Naive thymus-derived CD4-positive, alpha-beta T cell (primary cell): Measurements from ENCODE around the gene CAMK1D. TPM values are rescaled to one million over a fixed set of nuclear protein-coding genes. Genes with fewer than 3 reads are reported as not detected.
"Not testable (repeated sequence)": the region's sequence is repeated elsewhere in the genome, so short reads cannot be mapped to it uniquely, and the experiment has no call there.

ENCODE experiments used
- ATAC-seq: fragments of 150-1000 bp; cut with Tn5 transposase; 2 replicates; pipeline ENCODE4 v1.10.0; 2021; ENCODE audit warnings: mild to moderate bottlenecking, moderate library complexity
- CTCF ChIA-PET: fragments of 350-600 bp; sonication (Branson Sonifier 250); formaldehyde crosslinking; loops from one replicate; lab custom pipeline; 2021; ENCODE audit warnings: antibody characterized with exemption; lab: Charles Lee
- POLR2A ChIA-PET: fragments of 350-600 bp; sonication (Branson Sonifier 250); formaldehyde crosslinking; loops from one replicate; lab custom pipeline; 2021; ENCODE audit warnings: antibody characterized with exemption, inconsistent platforms; lab: Charles Lee
- DNase-seq, 9 donors: peaks; one replicate each; pipeline versions ENCODE4 v3.0.0 to v3.0.0-alpha.2; 2020 to 2022; ENCODE audit warnings: mixed read lengths in 1 of 9
- H3K27ac ChIP-seq: one replicate; pipeline ENCODE4 v1.7.0; 2013; ENCODE audit warnings: mild to moderate bottlenecking, low read depth, low read length, moderate library complexity
- H3K27me3 ChIP-seq, 2 donors: one replicate each; pipeline ENCODE4 v1.7.0; 2013; ENCODE audit warnings: low read length in 2 of 2, mild to moderate bottlenecking in 2 of 2, moderate library complexity in 2 of 2; ENCODE audit not compliant: control insufficient read depth in 2 of 2, insufficient read depth in 2 of 2
- H3K36me3 ChIP-seq, 3 experiments: 1 replicate in 2 of 3; 2 replicates in 1 of 3; pipeline ENCODE4 v1.7.0; 2013; ENCODE audit warnings: low read length in 3 of 3, mild to moderate bottlenecking in 3 of 3, moderate library complexity in 1 of 3; ENCODE audit not compliant: insufficient read depth in 3 of 3, control insufficient read depth in 2 of 3
- H3K4me1 ChIP-seq, 2 donors: one replicate each; pipeline ENCODE4 v1.7.0; 2013; ENCODE audit warnings: low read length in 2 of 2, mild to moderate bottlenecking in 2 of 2, moderate library complexity in 1 of 2; ENCODE audit not compliant: control insufficient read depth in 2 of 2, insufficient read depth in 2 of 2
- H3K4me3 ChIP-seq: 2 replicates; pipeline ENCODE4 v1.7.0; 2013; ENCODE audit warnings: mild to moderate bottlenecking, low read length
- H3K9me3 ChIP-seq, 3 experiments: 1 replicate in 2 of 3; 2 replicates in 1 of 3; pipeline ENCODE4 v1.7.0; 2013; ENCODE audit warnings: low read length in 3 of 3; ENCODE audit not compliant: control insufficient read depth in 2 of 3
- H3K27ac Mint-ChIP-seq, 9 donors: one replicate each; pipeline ENCODE4 v1.8.0; 2020 to 2022; ENCODE audit warnings: mixed read lengths in 9 of 9, mild to moderate bottlenecking in 8 of 9, moderate library complexity in 5 of 9, inconsistent platforms in 2 of 9
- H3K27me3 Mint-ChIP-seq, 5 donors: one replicate each; pipeline ENCODE4 v1.8.0; 2021 to 2022; ENCODE audit warnings: mixed read lengths in 5 of 5, mild to moderate bottlenecking in 1 of 5
- H3K36me3 Mint-ChIP-seq, 5 donors: one replicate each; pipeline ENCODE4 v1.8.0; 2020 to 2022; ENCODE audit warnings: mixed read lengths in 5 of 5, mild to moderate bottlenecking in 3 of 5, inconsistent platforms in 1 of 5
- H3K4me1 Mint-ChIP-seq, 7 donors: one replicate each; pipeline ENCODE4 v1.8.0; 2020 to 2022; ENCODE audit warnings: mixed read lengths in 7 of 7, mild to moderate bottlenecking in 3 of 7, inconsistent platforms in 1 of 7
- H3K4me3 Mint-ChIP-seq, 10 donors: one replicate each; pipeline ENCODE4 v1.8.0; 2020 to 2022; ENCODE audit warnings: mild to moderate bottlenecking in 10 of 10, mixed read lengths in 10 of 10, moderate library complexity in 6 of 10, inconsistent platforms in 2 of 10
- H3K9me3 Mint-ChIP-seq, 11 donors: one replicate each; pipeline ENCODE4 v1.8.0; 2020 to 2022; ENCODE audit warnings: mixed read lengths in 11 of 11, mild to moderate bottlenecking in 4 of 11, inconsistent platforms in 1 of 11, moderate library complexity in 1 of 11
- intact Hi-C, 2 donors: fragments of 100-400 bp; cut with micrococcal nuclease; formaldehyde crosslinking; loops; one replicate each; pipeline ENCODE4 v1.15.1; 2023
- polyA plus RNA-seq, 2 donors: library from polyadenylated mRNA; unstranded; fragments of 300-500 nt; fragmentation: Illumina TruSeq; gene quantifications; one replicate each; pipeline ENCODE4 v1.2.3, GENCODE V29; 2021
- total RNA-seq, 6 experiments: library from RNA in 5 of 6; stranded (reverse) in 5 of 6; gene quantifications; 1 replicate in 5 of 6; 2 replicates in 1 of 6; pipeline ENCODE4 v1.2.3 and lab custom pipeline; 2021 to 2026

Gene CAMK1D
- total and polyA plus RNA-seq, 7 experiments from 2014 or later = 12.5 to 43.2 (median 18.6) TPM

DNA sequence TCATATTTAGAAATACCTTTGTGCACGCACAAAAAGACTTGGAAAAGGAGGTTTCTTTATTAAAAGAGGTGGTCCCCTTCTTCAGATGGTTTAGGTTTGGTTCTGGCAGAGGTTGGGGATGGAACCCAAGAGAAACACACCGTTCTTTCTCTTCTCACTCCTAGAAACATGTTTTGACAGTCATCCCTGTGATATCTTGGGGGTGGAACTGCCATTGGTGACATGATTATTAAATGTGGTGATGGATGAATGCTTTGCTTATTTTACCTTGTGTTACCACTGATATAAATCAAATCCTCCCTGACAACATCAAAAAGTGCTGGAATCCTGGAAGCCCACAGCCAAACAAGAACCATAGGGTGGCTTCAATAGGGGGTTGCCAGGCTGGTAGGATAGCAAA lies 505.6 kb downstream of the CAMK1D start:
- Histone ChIP-seq H3K4me1 (no peaks in the 10 kb centered on the region), H3K27me3 (no peaks in the 10 kb centered on the region), H3K4me3 (no peak overlapping the region), H3K36me3 (no peaks in the 10 kb centered on the region), H3K27ac (no peak overlapping the region), H3K9me3 (no peaks in the 10 kb centered on the region)
- POLR2A ChIA-PET = no interaction called here
- H3K9me3 Mint-ChIP-seq = peaks cover 0 to 5% (median 3%) of the 10 kb centered on the region in 11 donors
- H3K4me1 Mint-ChIP-seq = peaks cover 0 to 2% (median 0%) of the 10 kb centered on the region in 7 donors
- H3K36me3 Mint-ChIP-seq = no peaks in the 10 kb centered on the region
- no peak overlapping the region for H3K27ac Mint-ChIP-seq
- CTCF ChIA-PET = no interaction called here
- intact Hi-C loops = no loop called here
- ATAC-seq = no peak
- H3K27me3 Mint-ChIP-seq = peaks cover 19 to 43% (median 28%) of the 10 kb centered on the region in 5 donors
- no peak overlapping the region for H3K4me3 Mint-ChIP-seq
- no peak for DNase-seq

DNA sequence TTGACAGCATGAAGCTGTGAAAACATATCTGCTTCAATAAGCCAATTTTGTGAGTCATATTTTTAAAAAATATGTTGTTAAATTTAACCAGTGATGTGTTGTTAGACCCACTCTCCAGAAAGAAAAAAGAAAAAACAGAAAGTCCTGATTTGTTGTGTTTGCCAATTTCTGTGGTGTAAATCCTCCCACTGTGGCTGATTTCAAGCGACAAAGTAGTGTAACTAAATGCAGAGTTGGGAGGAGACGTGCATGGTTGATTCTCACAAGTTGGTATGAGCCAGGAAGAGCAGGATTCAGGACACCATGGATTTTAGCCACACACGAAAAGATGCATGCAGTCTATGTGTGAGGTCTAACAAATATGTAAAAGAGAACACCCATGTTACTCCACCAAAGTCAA lies 513.1 kb downstream of the CAMK1D start:
- H3K9me3 Mint-ChIP-seq = peaks cover 0 to 7% (median 2%) of the 10 kb centered on the region in 11 donors
- CTCF ChIA-PET = no interaction called here

GRCh38 chr10:12865515-12865914 lies 516.2 kb downstream of the CAMK1D start:
- H3K9me3 Mint-ChIP-seq, DNase-seq, ATAC-seq, H3K4me3 ChIP-seq, H3K36me3 ChIP-seq, H3K36me3 Mint-ChIP-seq, H3K27me3 ChIP-seq, H3K9me3 ChIP-seq, H3K27ac ChIP-seq, H3K27ac Mint-ChIP-seq, intact Hi-C loops, POLR2A ChIA-PET, H3K4me3 Mint-ChIP-seq, H3K4me1 ChIP-seq, H3K27me3 Mint-ChIP-seq, CTCF ChIA-PET, H3K4me1 Mint-ChIP-seq: not testable (repeated sequence)

More for the DNA sequence above, 513.1 kb downstream of the CAMK1D start:
- no peak for DNase-seq
- Histone ChIP-seq H3K27ac (no peak overlapping the region), H3K9me3 (no peaks in the 10 kb centered on the region), H3K27me3 (no peaks in the 10 kb centered on the region), H3K4me1 (no peaks in the 10 kb centered on the region), H3K36me3 (no peaks in the 10 kb centered on the region), H3K4me3 (no peak overlapping the region)
- Mint-ChIP-seq H3K27me3 (peaks cover 0 to 26% (median 12%) of the 10 kb centered on the region in 5 donors), H3K27ac (no peak overlapping the region), H3K36me3 (no peaks in the 10 kb centered on the region), H3K4me3 (no peak overlapping the region), H3K4me1 (no peaks in the 10 kb centered on the region)
- POLR2A ChIA-PET = no interaction called here
- intact Hi-C loops = no loop called here
- ATAC-seq = no peak

GRCh38 chr10:12868229-12868628 lies 518.9 kb downstream of the CAMK1D start:
- Histone ChIP-seq H3K27ac (no peak overlapping the region), H3K36me3 (no peaks in the 10 kb centered on the region), H3K4me3 (no peak overlapping the region), H3K27me3 (no peaks in the 10 kb centered on the region), H3K4me1 (no peaks in the 10 kb centered on the region), H3K9me3 (no peaks in the 10 kb centered on the region)
- peaks cover 0 to 4% (median 0%) of the 10 kb centered on the region in 5 donors for H3K27me3 Mint-ChIP-seq
- H3K36me3 Mint-ChIP-seq = no peaks in the 10 kb centered on the region
- DNase-seq = no peak
- ChIA-PET POLR2A (no interaction called here), CTCF (no interaction called here)
- ATAC-seq = no peak
- H3K4me3 Mint-ChIP-seq = no peak overlapping the region
- peaks cover 0 to 2% (median 0%) of the 10 kb centered on the region in 7 donors for H3K4me1 Mint-ChIP-seq
- intact Hi-C loops = no loop called here
- H3K27ac Mint-ChIP-seq = no peak overlapping the region
- peaks cover 0 to 2% (median 0%) of the 10 kb centered on the region in 11 donors for H3K9me3 Mint-ChIP-seq

DNA sequence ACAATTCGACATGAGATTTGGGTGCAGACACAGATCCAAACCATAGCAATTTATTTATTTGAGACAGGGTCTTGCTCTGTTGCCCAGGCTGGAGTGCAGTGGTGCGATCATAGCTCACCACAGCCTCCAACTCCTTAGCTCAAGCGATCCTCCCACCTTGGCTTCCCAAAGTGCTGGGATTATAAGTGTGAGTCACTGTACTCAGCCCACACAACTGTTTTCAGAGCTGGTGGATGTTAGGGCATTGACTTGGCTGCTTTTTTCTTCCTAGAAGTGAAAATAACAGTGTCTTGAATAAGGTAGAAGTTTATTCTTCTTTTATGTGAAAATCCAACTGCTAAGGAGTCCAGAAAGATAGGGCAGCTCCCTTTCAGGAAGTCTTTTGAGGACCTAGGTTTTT lies 520.1 kb downstream of the CAMK1D start:
- Histone ChIP-seq H3K4me1 (no peaks in the 10 kb centered on the region), H3K9me3 (no peaks in the 10 kb centered on the region), H3K36me3 (no peaks in the 10 kb centered on the region), H3K27ac (no peak overlapping the region), H3K27me3 (no peaks in the 10 kb centered on the region), H3K4me3 (no peak overlapping the region)
- Mint-ChIP-seq H3K27ac (no peak overlapping the region), H3K36me3 (no peaks in the 10 kb centered on the region), H3K9me3 (peaks cover 0 to 2% (median 0%) of the 10 kb centered on the region in 11 donors), H3K4me1 (peaks cover 0 to 2% (median 0%) of the 10 kb centered on the region in 7 donors), H3K4me3 (no peak overlapping the region), H3K27me3 (peaks cover 0 to 7% (median 0%) of the 10 kb centered on the region in 5 donors)
- intact Hi-C loops = no loop called here
- CTCF ChIA-PET = no interaction called here
- POLR2A ChIA-PET = no interaction called here
- DNase-seq = no peak
- no peak for ATAC-seq

GRCh38 chr10:12872577-12872976 lies 523.2 kb downstream of the CAMK1D start:
- peaks cover 0 to 2% (median 0%) of the 10 kb centered on the region in 7 donors for H3K4me1 Mint-ChIP-seq
- Histone ChIP-seq H3K4me1 (no peaks in the 10 kb centered on the region), H3K4me3 (no peak overlapping the region), H3K36me3 (no peaks in the 10 kb centered on the region), H3K27ac (no peak overlapping the region), H3K27me3 (no peaks in the 10 kb centered on the region), H3K9me3 (no peaks in the 10 kb centered on the region)
- H3K27ac Mint-ChIP-seq = no peak overlapping the region
- POLR2A ChIA-PET = no interaction called here
- H3K27me3 Mint-ChIP-seq = peaks cover 0 to 9% (median 0%) of the 10 kb centered on the region in 5 donors
- intact Hi-C loops = no loop called here
- CTCF ChIA-PET = no interaction called here
- no peak overlapping the region for H3K4me3 Mint-ChIP-seq
- no peaks in the 10 kb centered on the region for H3K36me3 Mint-ChIP-seq
- DNase-seq (no peak), ATAC-seq (no peak)
- H3K9me3 Mint-ChIP-seq = peaks cover 0 to 2% (median 0%) of the 10 kb centered on the region in 11 donors

DNA sequence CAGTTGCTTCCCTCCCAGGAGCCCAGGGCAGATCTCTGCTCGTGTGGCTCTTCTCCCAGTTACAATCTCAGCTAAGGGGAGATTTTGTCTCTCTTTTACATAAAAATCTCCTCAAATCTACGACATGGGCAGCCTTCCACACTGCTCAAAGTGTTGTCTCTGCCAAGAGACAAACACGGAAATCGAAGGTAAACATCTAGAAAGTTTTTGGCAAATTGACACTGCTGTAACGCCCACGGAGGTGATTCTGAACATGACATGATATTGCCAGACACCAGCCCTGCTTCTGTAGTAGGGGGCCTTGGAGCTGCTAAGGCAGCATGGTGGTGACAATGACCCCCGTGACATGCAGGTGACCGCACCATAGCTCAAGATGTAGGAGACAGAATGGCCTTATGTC lies 523.8 kb downstream of the CAMK1D start:
- Histone ChIP-seq H3K4me1 (no peaks in the 10 kb centered on the region), H3K4me3 (no peak overlapping the region), H3K27me3 (no peaks in the 10 kb centered on the region), H3K27ac (no peak overlapping the region), H3K9me3 (no peaks in the 10 kb centered on the region), H3K36me3 (no peaks in the 10 kb centered on the region)
- intact Hi-C loops = no loop called here
- no peak overlapping the region for H3K27ac Mint-ChIP-seq
- POLR2A ChIA-PET = no interaction called here
- no peak for ATAC-seq
- no peaks in the 10 kb centered on the region for H3K36me3 Mint-ChIP-seq
- CTCF ChIA-PET = no interaction called here
- no peak for DNase-seq
- H3K4me1 Mint-ChIP-seq = peaks cover 0 to 2% (median 0%) of the 10 kb centered on the region in 7 donors
- H3K27me3 Mint-ChIP-seq = peaks cover 4 to 9% (median 5%) of the 10 kb centered on the region in 5 donors
- no peak overlapping the region for H3K4me3 Mint-ChIP-seq
- H3K9me3 Mint-ChIP-seq = peaks cover 0 to 2% (median 0%) of the 10 kb centered on the region in 11 donors
